Mucosa of stomach (tissue), 1 donor: Measurements from ENCODE around the gene PTGDS.

ENCODE experiments used
- H3K27me3 ChIP-seq: one replicate; pipeline ENCODE4 v1.7.0; 2013; ENCODE audit warnings: mild to moderate bottlenecking, low read length; ENCODE audit not compliant: control insufficient read depth, insufficient read depth
- H3K36me3 ChIP-seq: one replicate; pipeline ENCODE4 v1.7.0; 2013; ENCODE audit warnings: low read length; ENCODE audit not compliant: control insufficient read depth, insufficient read depth
- H3K4me1 ChIP-seq: one replicate; pipeline ENCODE4 v1.7.0; 2013; ENCODE audit warnings: mild to moderate bottlenecking, low read length; ENCODE audit not compliant: control insufficient read depth, insufficient read depth
- H3K4me3 ChIP-seq: one replicate; pipeline ENCODE4 v1.7.0; 2013; ENCODE audit warnings: low read length
- H3K9ac ChIP-seq: one replicate; pipeline ENCODE4 v1.7.0; 2013; ENCODE audit warnings: mild to moderate bottlenecking, low read length, moderate library complexity
- H3K9me3 ChIP-seq: one replicate; pipeline ENCODE4 v1.7.0; 2013; ENCODE audit warnings: mild to moderate bottlenecking, low read length, moderate library complexity; ENCODE audit not compliant: control insufficient read depth
- donor health status: Pancreatic carcinoma.

PTGDS gene

DNA sequence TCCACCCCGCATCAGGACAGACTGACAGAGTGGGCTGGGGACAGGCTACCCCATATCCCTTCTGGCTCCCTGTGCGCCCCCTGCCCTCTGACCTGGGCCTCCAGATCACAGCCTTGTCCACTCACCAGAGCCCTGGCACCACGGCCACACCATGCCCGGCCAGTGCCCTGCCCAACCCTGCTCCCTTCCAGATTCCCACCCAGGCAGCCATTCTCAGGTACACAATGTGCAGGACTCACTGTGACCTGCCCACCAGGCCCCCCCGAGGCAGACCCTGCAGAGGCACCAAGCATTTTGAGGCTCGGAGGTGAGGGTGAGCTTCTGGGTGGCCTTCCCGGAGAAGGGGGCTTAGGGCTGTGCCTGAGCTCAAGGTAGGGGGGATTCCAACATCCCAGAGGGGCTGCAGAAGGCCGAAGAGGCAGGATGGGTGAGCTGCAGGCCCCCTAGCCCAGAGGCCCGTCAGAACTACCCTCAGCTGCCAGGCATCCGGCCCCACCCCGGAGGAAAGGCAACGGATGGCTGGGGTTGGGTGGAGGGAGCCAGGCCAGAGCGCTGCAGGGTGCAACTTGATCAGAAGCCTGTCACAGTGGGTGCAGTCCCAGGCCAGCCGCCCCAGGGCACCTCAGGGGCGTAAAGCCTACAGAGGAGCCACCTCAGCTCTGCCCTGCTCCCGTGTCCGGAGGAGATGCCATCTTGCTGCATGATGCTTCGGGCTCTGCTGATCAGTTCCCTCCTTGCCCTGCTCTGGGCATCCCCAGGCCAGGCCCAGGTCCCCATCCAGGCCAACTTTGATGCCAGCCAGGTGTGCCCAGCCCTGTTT, 5.1 kb downstream of the PTGDS start, which contains the start of gene LCNL1:
TSS of gene LCNL1 (plus strand) at position 762 of the 820 bp plus-strand sequence. CDS start 594 bp downstream, outside the sequence.
- Histone ChIP-seq H3K36me3 (no peaks in the 10 kb centered on the region), H3K9me3 (no peaks in the 10 kb centered on the region), H3K4me1 (peaks cover 6% of the 10 kb centered on the region), H3K4me3 (no peak within 1 kb of the TSS), H3K9ac (no peak within 1 kb of the TSS), H3K27me3 (peaks cover 31% of the 10 kb centered on the region)

DNA sequence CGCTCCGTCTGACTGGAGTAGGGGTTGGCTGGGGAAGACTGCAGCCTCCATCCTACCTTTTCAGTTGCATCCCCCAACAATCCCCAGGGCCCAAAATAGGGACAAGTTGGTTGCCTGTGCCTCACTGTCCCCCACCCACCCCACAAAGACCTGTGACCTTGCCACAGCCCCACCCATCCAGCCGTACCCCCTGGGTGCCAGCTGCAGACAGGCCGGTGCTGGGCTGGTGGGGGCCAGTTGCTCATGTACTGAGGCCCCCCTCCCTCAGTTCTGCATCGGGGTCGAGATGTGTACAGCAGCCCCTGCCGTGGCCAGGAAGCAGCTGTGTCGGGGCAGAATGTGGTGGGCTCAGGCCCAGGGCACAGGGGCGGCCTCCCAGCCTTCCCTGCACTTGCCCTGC, 5.9 kb downstream of the PTGDS start:
- H3K27me3 ChIP-seq: peaks cover 31% of the 10 kb centered on the region
- no peak overlapping the region for H3K9ac ChIP-seq
- no peak overlapping the region for H3K4me3 ChIP-seq
- no peaks in the 10 kb centered on the region for H3K9me3 ChIP-seq
- no peaks in the 10 kb centered on the region for H3K36me3 ChIP-seq
- no peaks in the 10 kb centered on the region for H3K4me1 ChIP-seq

DNA sequence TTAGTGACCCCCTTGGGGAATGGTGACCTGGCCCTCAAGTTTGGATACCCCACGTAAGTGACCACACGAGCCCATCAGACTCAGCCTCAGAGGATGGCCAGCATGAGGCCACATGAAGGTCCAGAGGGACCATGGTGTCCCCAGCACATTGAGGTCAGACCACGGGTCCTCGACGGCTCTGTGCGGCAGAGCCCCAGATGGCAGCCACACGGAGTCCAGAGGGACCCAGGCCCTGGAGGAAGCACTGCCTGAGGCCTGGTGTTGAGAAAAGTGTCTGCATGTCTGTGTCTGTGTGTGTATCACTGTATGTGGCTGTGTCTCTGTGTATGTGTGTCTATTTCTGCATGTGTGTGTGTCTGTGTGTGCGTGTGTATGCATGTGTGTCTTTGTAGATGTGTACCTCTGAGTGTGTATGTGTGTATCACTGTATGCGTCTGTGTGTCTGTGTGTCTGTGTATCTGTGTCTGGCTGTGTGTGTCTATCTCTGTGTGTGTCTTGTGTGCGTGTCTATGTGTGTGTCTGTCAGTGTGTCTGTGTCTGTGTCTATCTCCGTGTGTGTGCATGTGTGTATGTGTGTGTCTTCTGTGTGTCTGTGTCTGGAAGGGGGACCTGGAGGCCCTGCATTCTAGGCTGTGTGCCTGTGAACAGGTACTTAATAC, 6.5 kb downstream of the PTGDS start:
- H3K4me3 ChIP-seq: no peak overlapping the region
- no peaks in the 10 kb centered on the region for H3K36me3 ChIP-seq
- no peaks in the 10 kb centered on the region for H3K9me3 ChIP-seq
- peaks cover 31% of the 10 kb centered on the region for H3K27me3 ChIP-seq
- no peaks in the 10 kb centered on the region for H3K4me1 ChIP-seq
- no peak overlapping the region for H3K9ac ChIP-seq

DNA sequence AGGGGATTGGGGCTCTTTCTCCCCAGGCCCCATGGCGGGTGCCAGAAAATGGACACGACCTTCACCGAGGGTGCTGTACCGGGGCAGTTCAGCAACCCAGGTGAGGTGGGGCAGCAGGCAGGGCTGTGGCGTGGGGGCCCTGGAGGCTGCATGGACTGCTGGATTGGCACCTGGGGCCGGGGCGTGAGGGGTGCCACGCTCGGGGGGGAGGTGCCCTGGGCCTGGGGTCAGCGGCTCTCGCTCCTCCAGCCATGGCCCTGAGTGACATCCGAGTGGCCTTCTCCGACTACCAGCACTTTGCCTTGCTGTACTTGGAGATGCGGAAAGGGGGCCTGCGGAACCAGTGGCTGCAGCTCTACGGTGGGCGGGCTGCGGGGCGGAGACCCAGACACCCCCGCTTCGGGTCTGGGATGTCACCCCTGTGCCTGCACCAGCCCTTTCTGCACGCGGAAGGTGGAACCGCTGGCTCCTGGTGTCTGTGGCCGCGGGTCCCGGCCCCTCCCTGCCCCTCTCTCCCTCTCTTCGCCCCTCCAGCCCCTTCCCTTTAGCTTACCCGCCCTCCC, 7.2 kb downstream of the PTGDS start:
- Histone ChIP-seq H3K36me3 (no peaks in the 10 kb centered on the region), H3K27me3 (peaks cover 31% of the 10 kb centered on the region), H3K9ac (no peak overlapping the region), H3K9me3 (no peaks in the 10 kb centered on the region), H3K4me3 (no peak overlapping the region), H3K4me1 (no peaks in the 10 kb centered on the region)

DNA sequence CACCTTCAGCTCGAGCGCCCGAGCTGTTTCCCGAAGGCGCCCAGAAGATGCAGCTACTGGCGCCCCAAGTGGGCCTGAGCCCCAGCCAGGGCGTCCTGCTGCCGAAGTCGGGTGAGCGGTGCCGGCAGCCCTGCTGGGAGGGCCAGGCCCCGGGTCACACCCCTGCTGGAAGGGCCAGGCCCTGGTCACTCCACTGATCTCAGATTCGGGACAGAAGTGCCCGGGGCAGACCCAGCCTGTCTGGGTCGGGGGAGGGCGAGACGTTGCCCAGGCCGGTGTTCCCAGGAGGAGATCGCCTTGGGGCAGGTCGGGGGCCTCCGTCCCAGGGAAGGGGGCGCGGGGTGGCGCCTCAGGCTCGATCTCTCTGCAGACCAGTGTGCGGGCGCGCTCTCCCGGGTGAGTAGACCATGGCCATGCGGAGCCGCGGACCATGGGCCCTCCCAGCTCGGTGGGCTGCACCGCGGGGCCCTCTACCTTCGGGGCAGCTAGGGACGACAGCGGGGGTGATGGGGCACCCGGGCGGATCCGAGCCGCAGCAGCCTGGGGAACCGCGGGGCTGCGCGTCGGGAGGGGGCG, 7.8 kb downstream of the PTGDS start:
- H3K4me3 ChIP-seq: no peak overlapping the region
- H3K9ac ChIP-seq: no peak overlapping the region

DNA sequence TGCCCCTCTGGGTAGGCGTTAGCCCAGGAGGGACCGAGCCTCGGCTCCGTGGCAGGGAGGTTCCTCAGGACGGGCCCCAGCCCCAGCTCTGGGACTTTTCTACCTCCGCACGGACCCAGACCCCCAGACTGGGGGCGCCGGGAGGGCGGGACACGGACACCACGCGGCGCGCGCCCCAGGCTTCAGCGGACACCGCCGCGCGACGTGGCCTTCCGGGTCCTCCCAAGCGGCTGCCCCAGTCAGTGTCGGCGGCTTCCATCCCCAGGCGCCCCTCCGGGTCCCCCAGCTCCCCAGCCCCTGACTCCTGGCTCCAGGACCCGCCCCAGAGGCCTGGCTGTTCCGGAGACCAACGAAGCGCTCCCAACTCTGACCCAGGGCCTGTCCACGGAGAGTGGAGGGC, 8.5 kb downstream of the PTGDS start:
- H3K9me3 ChIP-seq: no peaks in the 10 kb centered on the region
- H3K4me3 ChIP-seq: no peak overlapping the region
- peaks cover 28% of the 10 kb centered on the region for H3K27me3 ChIP-seq
- H3K4me1 ChIP-seq: no peaks in the 10 kb centered on the region
- no peaks in the 10 kb centered on the region for H3K36me3 ChIP-seq
- H3K9ac ChIP-seq: no peak overlapping the region

More for the DNA sequence above, 7.8 kb downstream of the PTGDS start:
- Histone ChIP-seq H3K9me3 (no peaks in the 10 kb centered on the region), H3K36me3 (no peaks in the 10 kb centered on the region), H3K27me3 (peaks cover 31% of the 10 kb centered on the region), H3K4me1 (no peaks in the 10 kb centered on the region)

DNA sequence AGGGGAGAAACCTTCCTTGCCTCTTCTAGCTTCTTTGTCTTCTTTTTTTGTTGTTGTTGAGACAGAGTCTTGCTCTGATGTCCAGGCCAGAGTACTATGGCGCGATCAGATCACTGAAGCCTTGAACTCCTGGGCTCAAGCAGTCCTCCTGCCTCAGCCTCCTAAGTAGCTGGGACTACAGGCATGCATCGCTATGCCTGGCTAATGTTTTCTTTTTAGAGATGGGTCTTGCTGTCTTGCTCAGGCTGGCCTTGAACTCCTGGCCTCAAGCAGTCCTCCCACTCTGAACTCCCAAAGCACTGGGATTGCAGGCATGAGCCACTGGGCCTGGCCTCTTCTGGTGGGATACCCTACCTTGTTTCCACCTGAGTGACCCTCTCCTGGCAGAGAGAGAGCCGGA, 11.6 kb downstream of the PTGDS start:
- Histone ChIP-seq H3K4me1 (peaks cover 12% of the 10 kb centered on the region), H3K9me3 (no peaks in the 10 kb centered on the region), H3K4me3 (no peak overlapping the region), H3K27me3 (peaks cover 22% of the 10 kb centered on the region), H3K36me3 (no peaks in the 10 kb centered on the region), H3K9ac (no peak overlapping the region)

DNA sequence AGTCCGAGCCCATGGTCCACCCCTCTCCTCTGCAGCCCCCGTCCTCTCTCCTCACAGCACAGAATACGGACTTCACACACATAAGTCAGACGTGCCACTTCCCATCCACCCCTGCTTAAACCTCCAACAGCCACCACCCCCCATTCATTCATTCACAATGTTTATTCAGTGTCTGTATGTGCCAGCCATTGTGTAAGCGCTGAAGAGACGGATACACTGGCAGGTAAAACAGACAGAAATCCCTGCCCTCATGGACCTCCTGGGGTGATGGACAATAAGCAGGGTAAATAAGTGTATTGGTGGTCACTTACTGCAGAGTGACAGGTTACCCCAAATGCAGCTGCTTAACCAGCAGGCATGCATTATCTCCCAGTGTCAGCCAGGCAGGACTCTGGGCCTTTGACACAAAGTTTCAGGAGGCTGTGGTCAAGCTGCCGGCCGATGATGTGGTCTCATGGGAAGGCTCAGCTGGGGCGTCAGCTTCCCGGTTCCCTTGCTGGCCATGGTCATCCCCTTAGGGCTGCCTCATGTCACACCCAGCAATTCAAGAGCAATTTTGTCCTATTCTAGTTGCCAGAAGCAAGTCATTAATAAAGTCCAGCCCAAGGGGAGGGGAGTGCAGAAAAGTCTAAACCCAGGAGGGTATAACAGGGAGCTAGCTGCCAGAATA, 13.1 kb downstream of the PTGDS start:
- Histone ChIP-seq H3K4me3 (no peak overlapping the region), H3K9me3 (no peaks in the 10 kb centered on the region), H3K27me3 (peaks cover 7% of the 10 kb centered on the region), H3K36me3 (no peaks in the 10 kb centered on the region), H3K9ac (no peak overlapping the region), H3K4me1 (peaks cover 17% of the 10 kb centered on the region)

DNA sequence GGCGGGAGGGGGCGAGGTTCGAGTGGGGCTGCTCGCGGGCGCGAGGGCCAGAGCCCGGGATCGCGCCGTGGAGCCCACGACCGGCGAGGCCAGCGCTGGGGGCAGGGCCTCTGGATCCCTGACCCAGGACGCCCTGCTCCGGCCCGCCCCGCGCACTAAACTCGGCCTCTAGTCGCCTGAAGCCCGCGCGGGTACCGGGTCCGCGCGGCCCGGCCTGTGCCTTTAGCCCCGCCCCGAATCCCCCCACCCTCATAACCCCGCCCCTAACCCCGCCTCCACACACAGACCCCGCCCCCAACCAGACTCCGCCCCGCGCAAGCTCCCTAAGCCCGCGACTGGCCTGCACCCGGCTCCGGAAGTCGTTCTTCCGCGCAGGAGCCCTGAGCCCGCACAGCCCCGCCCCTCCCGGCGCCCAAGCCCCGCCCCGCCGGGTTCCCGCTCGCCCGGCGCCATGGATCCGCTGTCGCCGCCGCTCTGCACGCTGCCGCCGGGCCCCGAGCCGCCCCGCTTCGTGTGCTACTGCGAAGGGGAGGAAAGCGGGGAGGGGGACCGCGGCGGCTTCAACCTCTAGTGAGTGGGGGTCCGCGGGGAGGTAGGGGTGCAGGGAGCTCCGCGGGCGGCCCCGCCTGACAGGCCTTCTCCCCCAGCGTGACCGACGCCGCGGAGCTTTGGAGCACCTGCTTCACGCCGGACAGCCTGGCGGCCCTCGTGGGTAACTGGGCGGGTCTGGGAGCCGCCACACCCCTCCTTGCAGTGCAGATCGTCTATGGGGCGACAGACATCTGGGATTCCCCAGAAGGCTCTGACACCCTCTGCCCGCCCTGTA, 14.9 kb downstream of the PTGDS start, which contains the start of gene PAXX:
TSS of gene PAXX (plus strand) at position 430 of the 826 bp plus-strand sequence. CDS start at position 452, 22 bp downstream.
- H3K27me3 ChIP-seq: peaks cover under 1% of the 10 kb centered on the region
- peak within 1 kb of the TSS; percentile 65 for H3K9ac ChIP-seq
- H3K4me3 ChIP-seq: peak within 1 kb of the TSS; percentile 63
- peaks cover 35% of the 10 kb centered on the region for H3K4me1 ChIP-seq
- H3K36me3 ChIP-seq: no peaks in the 10 kb centered on the region
- no peaks in the 10 kb centered on the region for H3K9me3 ChIP-seq

DNA sequence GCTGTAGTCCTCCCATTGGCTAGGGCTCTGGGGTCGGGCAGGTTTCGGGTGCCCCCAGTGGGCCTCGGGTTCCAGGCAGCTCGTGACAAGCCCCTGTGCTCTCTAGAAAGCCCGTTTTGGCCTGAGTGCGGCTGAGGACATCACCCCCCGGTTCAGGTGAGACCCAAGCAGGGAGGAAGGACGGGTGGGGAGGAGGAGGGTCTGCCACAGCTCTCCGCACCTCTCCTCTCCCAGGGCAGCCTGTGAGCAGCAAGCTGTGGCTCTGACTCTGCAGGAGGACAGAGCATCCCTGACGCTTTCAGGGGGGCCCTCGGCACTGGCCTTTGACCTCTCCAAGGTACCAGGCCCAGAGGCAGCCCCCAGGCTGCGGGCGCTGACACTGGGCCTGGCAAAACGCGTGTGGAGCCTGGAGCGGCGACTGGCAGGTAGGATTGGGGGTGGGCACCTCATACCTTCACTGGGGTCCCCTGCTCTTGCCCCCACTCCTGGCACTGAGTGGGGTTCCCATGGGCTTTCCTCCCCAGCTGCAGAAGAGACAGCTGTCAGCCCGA, 15.6 kb downstream of the PTGDS start:
- H3K4me3 ChIP-seq: peak overlapping the region; percentile 63
- peak overlapping the region; percentile 65 for H3K9ac ChIP-seq
- peaks cover 40% of the 10 kb centered on the region for H3K4me1 ChIP-seq
- no peaks in the 10 kb centered on the region for H3K36me3 ChIP-seq
- H3K27me3 ChIP-seq: peaks cover 4% of the 10 kb centered on the region
- H3K9me3 ChIP-seq: no peaks in the 10 kb centered on the region
